Middle frontal gyrus (tissue), 1 donor: Measurements from ENCODE around the gene ZDHHC14.

Experiments used
- DNase-seq: peaks from one replicate; pipeline ENCODE4 v3.0.0-alpha.2; 2015; ENCODE audit warnings: low spot score; ENCODE audit errors: extremely low spot score

Gene ZDHHC14

GRCh38 chr6:157531986-157532365, 151.0 kb downstream of the ZDHHC14 start:
- DNase-seq: no peak

- no peak for DNase-seq
Measured at GRCh38 chr6:157533048-157533871, 152.3 kb downstream of the ZDHHC14 start.

GRCh38 chr6:157534134-157534871, 153.3 kb downstream of the ZDHHC14 start:
- DNase-seq: no peak

GRCh38 chr6:157534977-157535339, 154.0 kb downstream of the ZDHHC14 start:
- DNase-seq: no peak

- no peak for DNase-seq
Measured at GRCh38 chr6:157535340-157536222, 154.6 kb downstream of the ZDHHC14 start.

DNA sequence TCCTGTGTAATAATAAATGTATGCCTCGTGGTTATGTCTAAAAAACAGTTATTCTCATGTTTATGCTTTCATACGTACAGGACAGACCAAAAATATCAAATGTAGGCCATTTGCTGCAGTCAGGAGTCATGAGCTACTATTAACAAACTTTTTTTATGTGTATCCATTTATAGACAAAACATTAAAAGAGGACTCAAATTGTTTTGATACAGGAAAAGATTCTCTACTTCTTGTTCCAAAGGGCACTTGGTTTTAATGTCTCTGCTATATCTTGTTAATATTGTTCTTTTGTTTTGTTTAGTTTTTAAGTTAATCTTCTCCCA, 155.2 kb downstream of the ZDHHC14 start:
- DNase-seq: no peak

GRCh38 chr6:157537556-157537955, 156.6 kb downstream of the ZDHHC14 start:
- DNase-seq: no peak

DNA sequence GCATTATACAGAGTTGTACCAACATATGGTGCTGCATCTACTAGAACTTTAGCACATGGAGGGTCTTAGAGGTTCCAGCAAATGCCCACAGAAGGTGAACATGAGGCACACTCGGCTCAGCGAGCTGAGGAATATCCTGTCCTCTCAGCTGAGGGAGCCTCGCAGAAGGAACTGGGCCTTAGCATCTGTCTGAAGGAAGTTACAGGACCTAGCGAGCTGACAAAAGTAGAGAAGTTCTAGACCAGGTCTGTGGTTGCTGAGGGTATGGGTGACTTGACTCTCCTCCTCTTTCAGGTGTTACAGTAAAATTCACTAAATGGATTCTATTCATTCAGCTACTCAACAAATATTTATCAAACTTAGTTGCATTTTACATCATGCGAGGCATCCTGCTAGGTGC, 157.2 kb downstream of the ZDHHC14 start:
- DNase-seq: no peak

DNA sequence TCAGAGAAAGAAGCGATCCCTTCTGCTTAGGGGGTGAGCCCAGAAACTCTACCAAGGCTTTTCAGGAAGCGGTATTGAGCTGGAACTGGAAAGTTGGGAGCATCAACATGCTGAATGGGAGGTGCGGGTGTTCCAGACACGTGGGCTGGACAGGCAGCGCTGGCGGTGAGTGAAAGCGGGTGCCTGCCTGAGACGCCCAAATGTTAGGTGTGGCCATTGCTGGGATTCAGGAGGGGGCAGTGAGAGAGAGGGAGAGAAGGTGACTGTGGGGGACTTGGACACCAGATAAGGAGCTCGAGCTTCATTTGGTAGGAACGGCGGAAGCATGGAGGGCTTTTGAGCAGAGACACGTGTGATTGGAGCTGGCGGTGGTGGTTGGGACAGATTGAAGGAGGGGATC, 157.7 kb downstream of the ZDHHC14 start:
- DNase-seq: no peak

DNA sequence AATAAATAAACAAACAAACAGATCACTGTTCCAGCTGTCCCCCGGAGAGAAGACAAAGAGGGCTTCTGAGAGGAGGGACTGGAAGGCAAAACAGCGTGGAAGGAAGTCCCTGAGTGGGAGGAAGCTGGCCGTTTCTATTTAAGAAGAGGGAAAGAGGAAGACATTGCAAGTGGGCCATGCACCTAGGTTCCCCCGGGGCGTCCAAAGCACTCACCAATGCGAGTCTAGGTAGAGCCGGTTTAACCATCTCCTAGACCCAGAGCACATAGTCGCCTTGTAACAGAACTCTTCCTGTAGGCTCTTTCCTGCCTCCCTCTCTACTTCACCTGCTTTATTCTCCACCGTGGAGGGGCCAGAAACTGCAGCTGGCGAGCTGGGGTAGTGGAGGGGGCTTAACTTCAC, 158.4 kb downstream of the ZDHHC14 start:
- no peak for DNase-seq

- no peak for DNase-seq
Measured at GRCh38 chr6:157539900-157540752, 159.1 kb downstream of the ZDHHC14 start.

DNA sequence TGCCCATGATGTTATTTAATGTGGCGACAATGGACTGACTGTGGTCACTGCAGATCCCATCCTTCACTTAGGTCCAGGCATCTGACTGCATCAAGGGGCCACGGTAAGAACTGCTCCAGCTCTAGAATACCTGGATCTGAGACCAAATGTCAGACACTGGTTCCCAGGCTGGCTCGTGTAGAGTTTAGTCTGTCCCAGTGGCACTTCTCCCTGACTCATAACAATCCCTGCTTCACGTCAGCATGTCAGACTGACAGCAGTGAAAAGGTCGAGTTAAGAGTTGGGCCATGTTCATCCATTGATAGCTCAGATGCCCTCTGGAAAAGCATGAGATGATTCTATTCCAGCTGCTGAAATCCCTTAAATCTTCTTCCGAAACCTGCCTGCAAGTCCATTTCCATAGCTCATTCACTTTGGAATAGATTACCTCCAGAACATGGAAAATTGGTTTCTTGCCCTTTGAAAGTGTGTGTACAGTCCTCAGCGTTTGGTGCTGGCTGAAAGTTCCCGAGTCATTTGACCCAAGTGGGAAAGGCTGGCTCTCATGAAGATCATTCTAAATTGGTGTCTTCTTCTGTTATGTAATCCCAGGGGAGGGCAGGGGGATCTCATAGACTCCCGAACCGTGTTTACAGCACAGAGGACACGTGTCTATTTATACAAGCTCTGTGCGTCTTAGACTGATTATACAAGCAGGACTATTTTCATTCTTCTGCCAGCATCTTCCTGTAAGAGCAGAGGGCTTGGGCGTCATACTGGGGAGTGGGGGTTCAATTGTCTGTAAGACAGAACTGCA, 160.8 kb downstream of the ZDHHC14 start:
- DNase-seq: no peak

GRCh38 chr6:157542414-157543160, 161.6 kb downstream of the ZDHHC14 start:
- DNase-seq: no peak

- no peak for DNase-seq
Measured at GRCh38 chr6:157546321-157546720, 165.3 kb downstream of the ZDHHC14 start.

GRCh38 chr6:157547112-157547511, 166.1 kb downstream of the ZDHHC14 start:
- DNase-seq: no peak

- DNase-seq: no peak
Measured at GRCh38 chr6:157548635-157549467, 167.9 kb downstream of the ZDHHC14 start.

- DNase-seq: no peak
Measured at GRCh38 chr6:157549468-157549745, 168.4 kb downstream of the ZDHHC14 start.

- no peak for DNase-seq
Measured at GRCh38 chr6:157550114-157550989, 169.4 kb downstream of the ZDHHC14 start.
